SK-N-MC (cell line): ENCODE results near the gene NLGN3.

ENCODE experiments used
- DNase-seq: peaks from one replicate; pipeline ENCODE4 v3.0.0-alpha.2; 2011; ENCODE audit warnings: low read depth, low spot score
- H3K27ac ChIP-seq: fragments of 200-600 bp; sonication (generic); 2 replicates; pipeline ENCODE4 v1.5.1; 2016; ENCODE audit warnings: mixed run types
- H3K36me3 ChIP-seq: fragments of 200-600 bp; sonication (generic); 2 replicates; pipeline ENCODE4 v1.6.1; 2017; ENCODE audit warnings: antibody characterized with exemption, low read length, mixed read lengths; ENCODE audit not compliant: insufficient read depth
- H3K4me3 ChIP-seq: fragments of 200-600 bp; sonication (generic); 2 replicates; pipeline ENCODE4 v1.5.1; 2016
- H3K9ac ChIP-seq: fragments of 200-600 bp; sonication (generic); 2 replicates; pipeline ENCODE4 v1.8.0; 2017; ENCODE audit warnings: mixed run types, mixed read lengths; ENCODE audit not compliant: insufficient read length
- H3K9me3 ChIP-seq: fragments of 200-600 bp; sonication (generic); 2 replicates; pipeline ENCODE4 v1.6.1; 2017; ENCODE audit warnings: low read depth, mild to moderate bottlenecking, antibody characterized with exemption, low read length, moderate library complexity, mixed read lengths
- EZH2 ChIP-seq: fragments of 200-600 bp; sonication (generic); IDR thresholded peaks from one replicate; pipeline ENCODE4 v1.6.1; 2017; ENCODE audit warnings: antibody characterized with exemption
- FOXP2 ChIP-seq: optimal IDR thresholded peaks from 2 replicates; pipeline ENCODE3; 2011; ENCODE audit warnings: mild to moderate bottlenecking, moderate library complexity; ENCODE audit not compliant: insufficient read depth; ENCODE audit errors: extremely low read length, control extremely low read depth
- POLR2AphosphoS5 ChIP-seq: IDR thresholded peaks from 2 replicates; pipeline ENCODE4 v1.6.1; 2012; ENCODE audit warnings: mild to moderate bottlenecking, low read depth, low read length, borderline replicate concordance

NLGN3 gene

GRCh38 chrX:71100581-71101505 is 43.8 kb upstream of the NLGN3 start:
- TF ChIP-seq POLR2AphosphoS5 (no peak), FOXP2 (no peak), EZH2 (no peak)
- no peak overlapping the region for H3K9ac ChIP-seq
- no peak overlapping the region for H3K4me3 ChIP-seq
- H3K9me3 ChIP-seq, result no peaks in the 10 kb centered on the region
- DNase-seq, result no peak
- H3K36me3 ChIP-seq, result no peaks in the 10 kb centered on the region
- no peak overlapping the region for H3K27ac ChIP-seq

GRCh38 chrX:71102292-71102691 is 42.3 kb upstream of the NLGN3 start:
- no peak for TF ChIP-seq EZH2
- no peak for TF ChIP-seq POLR2AphosphoS5
- no peak for TF ChIP-seq FOXP2
- H3K27ac ChIP-seq, result peak overlapping the region; percentile 95
- H3K4me3 ChIP-seq, result no peak overlapping the region
- no peak for DNase-seq
- H3K36me3 ChIP-seq, result no peaks in the 10 kb centered on the region
- H3K9me3 ChIP-seq, result no peaks in the 10 kb centered on the region
- no peak overlapping the region for H3K9ac ChIP-seq

- Histone ChIP-seq H3K9me3 (no peaks in the 10 kb centered on the region), H3K36me3 (no peaks in the 10 kb centered on the region), H3K27ac (peak overlapping the region; percentile 95), H3K9ac (peak overlapping the region; percentile 71), H3K4me3 (peak overlapping the region; percentile 69)
- TF ChIP-seq POLR2AphosphoS5 (0 out of 2 replicates have a peak, but pooled peaks have one; percentile 44), EZH2 (no peak)
- DNase-seq, result no peak
Observed at GRCh38 chrX:71103110-71103983, 41.3 kb upstream of the NLGN3 start.

GRCh38 chrX:71105628-71106027 is 39.0 kb upstream of the NLGN3 start:
- Histone ChIP-seq H3K4me3 (no peak overlapping the region), H3K9me3 (no peaks in the 10 kb centered on the region), H3K27ac (no peak overlapping the region), H3K9ac (no peak overlapping the region), H3K36me3 (no peaks in the 10 kb centered on the region)
- DNase-seq, result no peak
- no peak for TF ChIP-seq EZH2
- no peak for TF ChIP-seq POLR2AphosphoS5
- TF ChIP-seq FOXP2, result no peak

- H3K4me3 ChIP-seq, result no peak within 1 kb of the TSS
- no peaks in the 10 kb centered on the region for H3K36me3 ChIP-seq
- DNase-seq, result no peak
- H3K9me3 ChIP-seq, result no peaks in the 10 kb centered on the region
- no peak for TF ChIP-seq EZH2
- TF ChIP-seq POLR2AphosphoS5, result no peak
- TF ChIP-seq FOXP2, result no peak
- no peak within 1 kb of the TSS for H3K27ac ChIP-seq
- H3K9ac ChIP-seq, result no peak within 1 kb of the TSS
Observed at GRCh38 chrX:71106427-71106826, 38.2 kb upstream of the NLGN3 start, which contains the start of gene CXorf65. TSS of gene CXorf65 (minus strand) at chrX:71106740. CDS start at chrX:71106556, 184 bp downstream.

GRCh38 chrX:71107245-71107644 is 37.4 kb upstream of the NLGN3 start:
- DNase-seq, result no peak
- Histone ChIP-seq H3K4me3 (no peak overlapping the region), H3K9me3 (no peaks in the 10 kb centered on the region), H3K36me3 (no peaks in the 10 kb centered on the region), H3K9ac (no peak overlapping the region), H3K27ac (no peak overlapping the region)
- no peak for TF ChIP-seq EZH2
- no peak for TF ChIP-seq POLR2AphosphoS5
- TF ChIP-seq FOXP2, result no peak

- H3K9me3 ChIP-seq, result no peaks in the 10 kb centered on the region
- TF ChIP-seq FOXP2 (no peak), POLR2AphosphoS5 (no peak), EZH2 (no peak)
- H3K9ac ChIP-seq, result no peak overlapping the region
- no peak for DNase-seq
- no peak overlapping the region for H3K4me3 ChIP-seq
- no peak overlapping the region for H3K27ac ChIP-seq
- no peaks in the 10 kb centered on the region for H3K36me3 ChIP-seq
Observed at GRCh38 chrX:71107762-71108360, 36.8 kb upstream of the NLGN3 start.

GRCh38 chrX:71109051-71109450 is 35.6 kb upstream of the NLGN3 start:
- Histone ChIP-seq H3K27ac (no peak overlapping the region), H3K9ac (no peak overlapping the region), H3K4me3 (no peak overlapping the region), H3K36me3 (no peaks in the 10 kb centered on the region), H3K9me3 (no peaks in the 10 kb centered on the region)
- TF ChIP-seq POLR2AphosphoS5, result no peak
- TF ChIP-seq FOXP2, result no peak
- no peak for TF ChIP-seq EZH2
- no peak for DNase-seq
